Amygdala (tissue), 56 donors: ENCODE results near the gene SLF2.
A peak's percentile ranks its signal among the peaks of the same experiment; 100 is the strongest.

Source experiments
- DNase-seq, 56 donors: peaks; one replicate each; lab custom pipeline; 2025; lab: John Stamatoyannopoulos, UW

Gene SLF2

GRCh38 chr10:100977436-100977835 is 64.7 kb downstream of the SLF2 start:
- no peak for DNase-seq

- no peak for DNase-seq
Observed at GRCh38 chr10:100978121-100978900, 65.5 kb downstream of the SLF2 start.

- no peak for DNase-seq
Observed at GRCh38 chr10:100978901-100979195, 66.1 kb downstream of the SLF2 start.

- DNase-seq: no peak
Observed at GRCh38 chr10:100979791-100980272, 67.1 kb downstream of the SLF2 start.

GRCh38 chr10:100980311-100980710 is 67.5 kb downstream of the SLF2 start:
- no peak for DNase-seq

GRCh38 chr10:100980711-100981110 is 67.9 kb downstream of the SLF2 start:
- no peak for DNase-seq

GRCh38 chr10:100981178-100981772 is 68.5 kb downstream of the SLF2 start:
- no peak for DNase-seq

GRCh38 chr10:100982916-100983830 is 70.4 kb downstream of the SLF2 start:
- DNase-seq: no peak

GRCh38 chr10:100983868-100984671 is 71.3 kb downstream of the SLF2 start:
- no peak for DNase-seq

GRCh38 chr10:100984672-100985177 is 72.0 kb downstream of the SLF2 start:
- no peak for DNase-seq

GRCh38 chr10:100985336-100985735 is 72.6 kb downstream of the SLF2 start:
- no peak for DNase-seq

GRCh38 chr10:100986623-100986951 is 73.8 kb downstream of the SLF2 start:
- DNase-seq: no peak

GRCh38 chr10:100986952-100987684 is 74.4 kb downstream of the SLF2 start, which contains the start of the genes MRPL43 and TWNK:
MRPL43 (minus strand) TSS chr10:100987497; CDS start chr10:100987443, 54 bp downstream.
TWNK (plus strand) TSS chr10:100987543; CDS start chr10:100988211, 668 bp downstream.
- DNase-seq: peak; percentile 42 to 92 (median 80)

GRCh38 chr10:100987685-100988049 is 74.9 kb downstream of the SLF2 start:
- no peak for DNase-seq

GRCh38 chr10:100988166-100988565 is 75.4 kb downstream of the SLF2 start:
- no peak for DNase-seq

- no peak for DNase-seq
Observed at GRCh38 chr10:100989088-100989487, 76.3 kb downstream of the SLF2 start.

GRCh38 chr10:100993986-100994708 is 81.4 kb downstream of the SLF2 start:
- peak in 27 of 56 donors; percentile 11 to 69 (median 42) for DNase-seq

- DNase-seq: no peak
Observed at GRCh38 chr10:100995181-100995580, 82.4 kb downstream of the SLF2 start.
